ENCODE measurements around the gene WRNIP1.

Gene WRNIP1

DNA sequence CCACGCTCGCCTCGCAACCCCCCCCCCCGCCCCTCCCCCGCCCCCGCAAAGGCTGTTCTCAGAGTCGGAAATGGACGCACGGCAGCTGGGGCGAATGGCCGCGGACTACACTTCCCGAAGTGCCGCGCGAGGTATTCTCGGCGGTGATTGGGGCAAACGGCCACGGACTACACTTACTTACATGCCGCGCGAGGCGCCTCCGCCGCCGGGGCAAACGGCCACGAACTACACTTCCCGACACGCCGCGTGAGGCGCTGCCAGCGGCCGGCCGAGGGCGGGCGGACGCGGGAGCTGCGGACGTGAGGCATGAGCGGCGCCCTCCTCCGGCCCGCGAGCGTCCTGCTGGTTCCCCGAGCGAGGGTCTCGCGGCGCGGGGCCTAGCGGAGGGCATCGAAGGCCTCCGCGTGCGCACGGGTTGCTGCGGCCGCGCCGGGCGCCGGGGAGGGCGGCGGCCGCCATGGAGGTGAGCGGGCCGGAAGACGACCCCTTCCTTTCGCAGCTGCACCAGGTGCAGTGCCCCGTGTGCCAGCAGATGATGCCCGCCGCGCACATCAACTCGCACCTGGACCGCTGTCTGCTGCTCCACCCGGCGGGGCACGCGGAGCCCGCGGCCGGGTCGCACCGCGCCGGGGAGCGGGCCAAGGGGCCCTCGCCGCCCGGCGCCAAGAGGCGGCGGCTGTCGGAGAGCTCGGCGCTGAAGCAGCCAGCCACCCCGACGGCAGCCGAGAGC lies at the start of gene WRNIP1:
TSS of gene WRNIP1 (plus strand) at position 228 of the 730 bp plus-strand sequence. CDS start at position 458, 230 bp downstream.
- DNase-seq (ENCODE audit: low read depth) = peak; percentile 89

DNA sequence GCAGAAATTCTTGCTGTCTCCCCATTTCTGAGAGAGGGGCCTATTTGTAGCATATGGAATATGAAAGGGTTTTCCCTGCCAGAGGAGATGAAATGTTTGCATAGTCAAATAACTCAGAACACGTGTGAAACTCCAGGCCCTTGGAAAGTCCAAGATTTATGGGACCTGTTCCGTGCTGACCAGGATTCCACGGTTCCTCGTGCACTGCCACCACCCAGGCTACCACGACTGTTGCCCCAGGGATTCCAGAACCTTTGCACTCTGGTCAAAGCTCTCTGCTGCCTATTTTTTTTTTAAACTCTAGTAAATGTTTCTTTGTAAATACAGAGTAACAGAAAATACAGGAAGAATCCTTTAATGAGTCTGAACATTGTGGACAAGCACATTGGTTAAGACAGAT lies 49.5 kb upstream of the WRNIP1 start:
- DNase-seq (ENCODE audit: low read depth) = no peak

DNA sequence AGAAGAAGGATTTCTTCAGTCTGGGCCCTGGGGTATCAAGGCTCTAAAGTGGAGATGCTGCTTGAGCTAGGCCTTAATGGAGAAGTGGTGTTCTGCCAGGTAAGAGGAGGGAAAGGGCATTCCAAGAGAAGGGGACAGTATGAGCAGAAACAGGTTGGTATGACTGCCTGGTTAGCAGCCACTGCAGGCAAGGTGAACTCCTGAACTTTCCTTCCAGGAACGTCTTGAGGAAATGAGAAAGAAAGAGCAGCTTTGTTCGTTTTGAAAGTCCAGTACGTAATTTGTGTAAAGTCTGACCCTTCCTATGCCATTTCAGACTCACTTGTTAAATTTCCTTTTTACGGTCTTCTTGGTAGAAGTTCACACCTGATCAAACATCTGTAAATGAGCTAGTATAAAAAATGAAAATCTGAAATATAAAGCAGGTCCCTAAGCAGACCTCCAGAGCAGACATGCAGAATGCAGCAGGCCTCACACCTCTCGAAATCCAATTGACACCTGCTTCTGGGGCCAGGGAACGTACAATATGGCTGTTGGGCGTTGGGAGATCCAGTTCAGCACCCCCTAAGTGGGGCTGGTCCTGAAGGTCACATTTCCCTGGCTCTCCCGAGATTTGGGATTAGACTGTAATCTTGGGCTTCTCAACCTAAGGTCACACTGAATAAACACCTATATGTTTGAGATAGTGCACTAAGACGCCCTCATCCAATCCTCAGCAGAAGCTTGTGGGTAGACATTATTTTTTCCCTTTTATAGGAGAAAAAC lies 48.1 kb upstream of the WRNIP1 start:
- DNase-seq (ENCODE audit: low read depth) = no peak

DNA sequence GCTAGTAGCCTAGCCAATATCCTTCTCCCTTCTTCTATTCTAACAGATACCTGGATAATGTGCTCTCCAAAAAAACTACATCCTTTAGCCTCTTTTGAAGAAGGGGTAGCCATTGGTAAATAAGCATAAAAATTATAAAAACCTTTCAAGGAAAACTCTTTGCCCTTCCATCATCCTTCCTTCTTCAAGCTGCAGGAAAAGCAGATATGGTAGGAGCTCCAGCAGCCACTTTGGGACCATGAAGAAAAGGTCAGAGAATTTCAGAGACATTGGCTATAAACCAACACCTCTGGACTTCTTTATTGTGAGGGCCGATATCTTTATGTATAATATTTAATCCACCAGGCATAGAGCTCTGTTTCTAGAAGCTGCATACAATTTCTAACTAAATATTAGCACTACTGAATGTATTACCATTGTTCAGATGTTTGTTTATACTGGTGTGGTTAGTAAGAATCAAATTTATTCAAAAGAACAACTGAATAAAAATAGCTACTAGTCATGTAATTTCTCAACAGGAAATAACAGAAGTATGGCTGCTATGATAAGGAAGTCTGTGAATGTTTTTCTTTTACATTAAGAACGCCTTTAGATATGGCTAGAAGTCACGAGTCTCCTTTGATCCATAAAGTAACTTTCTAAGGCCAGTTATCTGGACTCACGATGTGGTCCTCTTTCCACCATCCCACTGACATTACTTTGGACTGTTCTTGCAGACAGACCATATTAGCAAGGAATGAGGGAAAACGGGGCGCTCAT lies 46.7 kb upstream of the WRNIP1 start:
- no peak for DNase-seq (ENCODE audit: low read depth)

DNA sequence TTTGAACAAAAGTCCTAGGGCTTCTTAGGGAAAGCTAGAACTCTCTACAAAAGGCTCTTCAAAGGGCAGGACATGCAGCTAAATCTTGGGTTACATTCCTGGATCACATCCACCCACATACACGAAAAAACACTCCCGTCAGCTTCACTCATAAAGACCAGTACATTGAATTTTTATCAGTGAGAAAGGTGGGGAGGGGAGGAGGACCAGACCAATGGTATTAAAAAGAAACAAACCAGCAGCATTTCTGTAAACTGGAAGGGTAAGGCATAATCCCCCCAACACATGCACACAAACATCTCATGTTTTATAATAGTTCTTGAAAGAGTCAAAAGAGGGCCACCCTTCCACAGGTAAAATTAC lies 46.1 kb upstream of the WRNIP1 start:
- DNase-seq (ENCODE audit: low read depth) = no peak

DNA sequence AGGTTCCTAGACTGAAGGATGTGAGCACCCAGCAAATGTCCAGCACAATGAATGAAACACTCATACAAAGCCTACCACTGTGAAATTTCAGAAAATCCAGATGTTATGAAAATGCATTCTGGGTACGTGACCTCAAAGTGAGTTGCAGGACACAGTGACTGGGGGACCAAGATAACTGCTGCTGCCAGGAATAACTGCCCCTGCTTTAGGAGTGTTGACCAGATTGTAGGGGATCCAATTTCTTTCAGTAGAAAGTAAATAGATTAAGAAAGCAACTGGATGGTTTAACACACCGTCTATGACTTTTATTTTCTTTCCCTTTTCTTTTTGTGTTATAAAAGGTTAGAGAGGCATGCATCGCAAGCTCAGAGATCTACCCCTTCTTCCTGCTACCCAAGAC lies 44.0 kb upstream of the WRNIP1 start:
- DNase-seq (ENCODE audit: low read depth) = no peak

DNA sequence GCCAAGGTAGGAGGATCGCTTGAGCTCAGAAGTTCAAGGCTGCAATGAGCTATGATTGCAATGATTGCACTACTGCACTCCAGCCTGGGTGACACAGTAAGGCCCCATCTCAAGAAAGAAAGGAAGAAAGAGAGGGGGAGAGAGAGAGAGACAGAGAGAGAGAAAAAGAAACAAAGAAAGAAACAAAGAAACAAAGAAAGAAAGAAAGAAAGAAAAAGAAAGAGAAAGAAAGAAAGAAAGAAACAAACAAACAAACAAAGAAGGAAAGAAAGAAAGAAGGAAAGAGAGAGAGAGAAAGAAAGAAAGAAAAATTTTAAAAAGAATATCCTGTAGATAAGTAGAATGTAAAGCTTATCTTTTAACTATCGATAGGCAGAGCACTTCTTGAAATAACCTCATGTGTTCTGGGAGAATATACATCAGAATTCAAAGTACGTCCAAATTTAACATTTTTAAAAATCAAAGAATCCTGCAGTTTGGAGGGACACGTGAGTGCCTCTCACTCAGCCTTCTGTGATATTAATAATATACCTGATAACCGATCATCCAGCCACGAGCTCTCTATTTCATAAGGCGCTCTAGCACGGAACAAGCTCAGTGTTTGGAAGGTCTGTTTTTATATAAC lies 39.7 kb upstream of the WRNIP1 start:
- DNase-seq (ENCODE audit: low read depth) = no peak

DNA sequence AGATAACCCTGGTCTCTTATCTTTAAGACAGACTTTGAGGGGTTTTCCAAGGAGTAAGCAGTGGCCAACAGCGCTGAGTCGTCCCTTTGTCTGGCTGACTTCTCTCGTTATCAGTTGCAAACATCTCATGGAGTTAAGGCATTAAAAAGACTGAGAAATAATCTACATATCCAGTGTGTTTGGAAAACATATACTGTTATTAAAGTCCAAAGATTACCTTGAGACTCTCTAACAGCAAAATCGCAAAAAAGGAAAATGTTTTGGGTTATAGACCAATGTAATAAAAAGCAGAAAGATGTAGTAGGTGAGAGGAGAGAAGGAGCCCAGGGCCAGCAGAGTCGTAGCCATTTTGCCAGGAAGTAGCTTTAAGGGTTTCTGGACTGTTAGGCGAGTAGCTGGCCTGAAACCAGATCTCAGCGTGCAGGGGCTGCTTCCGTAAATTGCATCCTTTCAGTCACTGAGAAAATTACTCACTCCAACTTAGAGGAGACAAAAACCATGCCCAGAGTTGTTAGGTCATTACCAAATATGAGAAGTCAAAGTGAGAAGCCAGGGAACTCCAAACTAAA lies 39.1 kb upstream of the WRNIP1 start:
- DNase-seq (ENCODE audit: low read depth) = no peak

DNA sequence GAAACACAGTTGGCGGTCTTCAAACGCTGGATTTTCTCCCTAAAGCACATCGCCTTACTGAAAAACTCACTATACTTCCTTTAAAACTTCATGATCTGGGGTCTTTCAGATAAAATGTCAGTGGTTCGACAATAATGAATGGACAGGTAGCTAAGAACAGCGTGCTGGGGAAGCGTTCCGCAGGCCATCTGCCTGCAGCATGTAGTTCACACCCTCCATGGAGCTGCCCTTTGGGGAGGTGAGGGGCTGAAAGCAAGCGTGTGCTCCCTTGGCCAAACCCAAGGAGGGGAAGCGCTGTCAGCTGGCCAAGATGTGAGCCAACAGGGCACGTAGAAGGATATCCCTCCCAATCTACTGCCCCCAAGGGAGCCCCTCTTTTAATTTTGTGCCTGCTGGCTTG lies 35.3 kb upstream of the WRNIP1 start:
- DNase-seq (ENCODE audit: low read depth) = no peak

DNA sequence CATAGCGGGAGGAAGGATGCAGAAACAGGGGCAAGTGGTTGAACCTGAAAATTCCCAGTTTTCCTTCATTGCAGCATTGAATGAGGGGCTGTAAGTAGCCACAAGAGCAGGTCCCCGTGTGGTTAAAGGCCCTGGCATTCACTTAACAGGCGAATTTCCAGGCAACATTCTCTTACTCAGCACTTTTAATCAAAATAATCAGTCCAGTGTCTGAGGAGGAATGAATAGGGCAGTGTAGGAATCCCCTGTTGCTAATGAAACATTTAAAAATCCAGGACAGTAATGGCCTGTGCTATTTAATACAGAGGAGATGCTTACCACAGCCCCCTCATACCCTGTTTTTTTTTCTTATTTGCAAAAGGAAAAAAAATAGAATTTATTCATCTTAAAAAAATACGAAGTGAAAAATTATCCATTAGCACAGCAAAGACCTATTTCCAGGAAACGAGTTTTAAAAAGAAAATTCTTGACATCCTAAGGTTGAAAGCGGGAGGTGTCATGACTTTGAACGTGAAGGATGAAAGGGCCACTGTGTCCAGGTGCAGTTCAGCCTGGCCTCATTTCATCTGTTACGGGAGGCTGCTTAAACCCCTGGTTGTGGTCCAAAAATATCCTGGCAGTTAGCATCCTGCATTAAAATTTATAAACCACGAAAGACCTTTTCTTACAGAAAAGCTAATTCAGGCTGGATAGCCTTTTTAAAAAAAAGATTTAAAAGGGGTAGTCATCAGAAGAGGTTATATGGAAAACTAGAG lies 34.7 kb upstream of the WRNIP1 start:
- no peak for DNase-seq (ENCODE audit: low read depth)

DNA sequence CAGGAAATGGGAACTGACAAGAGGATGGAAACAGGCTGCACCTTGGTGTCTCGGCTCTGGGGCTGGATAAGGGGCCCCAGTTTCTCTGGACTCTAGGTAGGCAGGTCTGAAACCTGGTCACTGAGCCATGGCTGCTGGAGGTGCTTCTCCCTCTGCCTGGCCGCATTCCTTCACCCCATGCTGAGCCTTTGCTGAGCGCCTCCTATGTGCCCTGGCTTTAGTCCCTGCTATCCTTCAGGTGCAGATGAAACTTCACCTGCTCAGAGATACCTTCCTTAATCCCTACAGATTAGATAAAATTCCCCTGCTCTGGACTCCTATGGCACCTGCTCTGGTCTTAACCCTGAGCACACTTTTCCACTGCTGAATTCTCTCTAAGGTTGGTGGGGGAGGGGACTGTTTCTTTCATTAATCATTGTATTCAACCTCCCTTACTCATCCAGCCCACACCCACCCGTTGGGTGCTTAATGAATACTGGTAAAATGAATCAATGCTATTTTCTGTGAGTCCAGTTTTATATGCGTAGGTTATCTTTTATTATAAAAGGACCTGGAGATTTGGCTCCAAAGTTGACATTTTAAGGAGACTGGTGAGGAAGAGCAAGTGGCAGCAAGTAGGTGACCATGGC lies 33.8 kb upstream of the WRNIP1 start:
- no peak for DNase-seq (ENCODE audit: low read depth)

DNA sequence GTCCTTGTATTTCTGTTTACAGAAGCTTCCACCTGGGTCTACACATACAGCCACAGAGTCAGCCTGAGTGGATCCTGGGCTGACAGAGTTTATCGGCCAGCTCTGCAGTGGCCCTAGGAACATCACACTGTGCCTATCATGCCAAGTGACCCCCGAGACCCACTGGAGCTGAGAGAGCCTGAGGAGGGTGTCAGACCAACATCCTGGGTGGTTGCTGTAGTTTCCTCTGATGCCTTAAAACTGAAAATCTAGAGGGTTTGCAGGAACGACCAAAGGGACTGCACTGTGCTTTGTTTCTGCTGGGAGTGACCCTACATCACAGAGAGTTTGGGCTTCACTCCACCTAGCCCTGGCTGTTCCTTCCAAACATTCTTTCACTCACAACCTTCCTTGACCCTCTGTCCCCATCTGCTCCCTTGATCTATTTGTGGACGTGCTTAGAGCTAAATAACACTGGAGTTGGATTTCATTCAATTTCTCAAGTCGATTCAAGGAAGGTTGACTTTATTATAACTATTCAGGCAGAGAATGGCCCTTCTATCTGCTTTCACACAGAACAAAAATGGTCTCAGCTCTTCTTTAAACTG lies 32.6 kb upstream of the WRNIP1 start:
- DNase-seq (ENCODE audit: low read depth) = no peak

DNA sequence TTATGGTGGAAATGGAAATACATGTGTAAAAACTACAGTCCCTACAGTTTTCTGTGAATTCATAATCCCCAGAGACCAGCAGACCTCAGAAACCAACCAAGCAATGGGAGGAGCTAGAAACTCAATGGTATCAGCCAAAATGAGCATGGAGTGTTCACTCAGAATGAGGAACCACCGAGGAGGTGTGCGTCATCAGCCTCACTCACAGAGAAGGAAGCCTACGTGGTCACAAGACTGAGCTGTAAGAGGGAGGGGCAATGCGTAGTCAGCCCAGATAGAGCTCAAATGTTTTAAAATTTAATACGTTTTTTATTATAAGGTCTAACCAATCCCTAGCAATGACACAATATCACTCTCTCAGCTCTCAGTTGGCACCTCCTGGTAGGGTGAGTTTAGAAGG lies 31.9 kb upstream of the WRNIP1 start:
- DNase-seq (ENCODE audit: low read depth) = no peak

DNA sequence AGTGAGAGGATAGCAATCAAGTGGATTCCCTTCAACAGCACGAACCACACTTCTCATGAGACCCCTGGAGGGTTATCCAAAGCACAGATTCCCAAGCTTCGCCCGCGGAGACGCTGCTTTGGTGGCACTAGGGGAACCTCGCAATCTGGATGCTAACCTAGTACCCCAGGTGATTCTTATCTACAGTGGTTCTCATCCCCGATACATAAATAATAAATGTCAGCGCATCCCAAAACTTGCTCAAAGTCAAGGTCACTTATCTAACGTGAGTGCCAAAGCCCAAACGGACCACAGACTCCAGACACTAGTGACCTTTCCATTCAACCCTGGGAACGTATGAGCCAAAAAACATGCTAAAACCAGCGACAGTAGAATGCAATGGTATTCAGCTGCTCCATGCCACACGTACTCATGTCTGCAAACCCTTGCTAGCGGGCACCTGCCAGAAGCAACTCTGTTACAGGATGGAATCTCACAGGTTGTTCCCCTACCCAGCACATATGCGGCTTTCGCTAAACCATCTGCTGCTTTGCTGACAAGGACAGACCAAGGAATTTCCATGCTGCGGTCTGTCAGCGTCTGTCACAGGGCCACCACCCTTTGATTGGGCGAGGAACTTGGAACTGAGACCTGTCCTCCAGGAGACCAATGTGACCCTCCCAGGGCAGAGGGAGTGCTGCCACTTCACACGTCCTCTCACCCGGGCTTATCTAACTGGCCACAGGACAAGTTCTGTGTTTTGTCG lies 31.3 kb upstream of the WRNIP1 start:
- DNase-seq (ENCODE audit: low read depth) = no peak

DNA sequence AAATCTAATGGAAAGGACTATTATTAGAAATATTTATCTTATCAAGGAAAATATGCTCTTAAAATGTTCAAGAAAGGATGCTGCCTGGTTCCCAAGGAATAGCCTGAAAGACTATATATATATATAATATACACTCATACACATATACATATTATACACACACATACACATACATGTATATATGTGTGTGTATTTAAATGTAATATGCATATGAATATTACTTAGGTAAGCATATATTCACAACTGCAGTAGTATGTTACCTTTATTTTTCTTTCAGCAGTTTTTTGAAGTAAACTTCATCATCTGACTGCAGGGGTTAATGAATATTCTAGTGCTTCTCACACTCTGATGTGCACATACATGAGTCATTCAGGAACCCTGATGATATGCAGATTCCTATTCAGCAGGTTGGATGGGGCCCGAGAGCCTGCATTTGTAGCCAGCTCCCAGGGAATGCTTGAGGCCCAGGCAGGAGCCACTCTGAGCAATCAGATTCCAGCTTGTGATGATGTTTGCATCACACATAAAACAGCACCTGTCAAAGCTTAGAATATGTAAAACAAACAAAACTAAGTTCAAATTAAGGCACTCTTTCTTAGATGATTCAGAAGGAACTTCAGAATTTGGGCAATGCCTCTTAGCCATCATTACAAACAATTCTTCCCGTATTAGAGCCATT lies 30.6 kb upstream of the WRNIP1 start:
- no peak for DNase-seq (ENCODE audit: low read depth)

DNA sequence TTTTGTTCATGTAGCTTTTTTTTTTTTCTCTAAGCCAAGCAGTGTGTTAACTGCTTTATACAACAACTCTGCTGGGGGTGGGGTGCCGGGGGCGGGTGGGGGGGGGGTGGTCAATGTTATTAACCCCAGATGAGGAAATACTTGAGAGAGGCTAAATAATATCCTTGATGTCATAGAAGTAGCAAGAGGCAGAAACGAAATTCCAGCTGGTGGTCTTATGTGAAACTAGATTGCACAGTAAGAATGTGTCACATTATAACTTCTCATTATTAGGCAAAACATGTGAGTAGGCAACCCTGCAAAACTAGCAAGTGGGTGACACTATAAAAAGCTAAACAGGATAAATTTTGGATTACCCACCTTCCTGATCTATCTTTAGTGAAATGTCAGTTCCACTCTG lies 27.3 kb upstream of the WRNIP1 start:
- DNase-seq (ENCODE audit: low read depth) = no peak

DNA sequence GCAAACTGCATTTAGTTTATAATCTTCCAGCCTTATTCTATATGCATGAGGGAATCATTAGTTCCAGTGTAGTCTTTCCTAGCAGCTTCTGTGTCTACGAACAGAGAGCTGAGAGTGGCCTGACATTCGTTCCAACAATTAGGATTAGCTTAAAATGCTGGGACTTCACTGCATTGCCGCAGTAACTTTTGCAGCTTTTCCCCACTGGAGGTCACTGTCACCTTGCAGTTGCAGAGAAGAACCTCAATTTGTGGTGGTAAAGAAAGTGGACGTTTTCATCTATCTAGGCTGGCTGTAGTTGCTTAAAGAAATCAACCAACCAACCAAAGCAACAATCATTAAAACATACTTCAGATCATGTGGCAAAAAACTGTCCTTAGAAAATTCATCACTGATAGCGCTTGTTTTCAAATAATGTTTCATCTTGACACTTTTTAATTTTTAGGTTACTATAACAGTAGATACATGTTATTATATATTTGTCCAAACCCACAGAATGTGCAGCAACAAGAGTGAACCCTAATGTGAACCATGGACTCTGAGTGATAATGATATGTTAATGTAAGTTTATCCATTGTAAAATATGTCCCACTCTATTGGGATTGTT lies 26.7 kb upstream of the WRNIP1 start:
- peak; percentile 25 for DNase-seq (ENCODE audit: low read depth)

DNA sequence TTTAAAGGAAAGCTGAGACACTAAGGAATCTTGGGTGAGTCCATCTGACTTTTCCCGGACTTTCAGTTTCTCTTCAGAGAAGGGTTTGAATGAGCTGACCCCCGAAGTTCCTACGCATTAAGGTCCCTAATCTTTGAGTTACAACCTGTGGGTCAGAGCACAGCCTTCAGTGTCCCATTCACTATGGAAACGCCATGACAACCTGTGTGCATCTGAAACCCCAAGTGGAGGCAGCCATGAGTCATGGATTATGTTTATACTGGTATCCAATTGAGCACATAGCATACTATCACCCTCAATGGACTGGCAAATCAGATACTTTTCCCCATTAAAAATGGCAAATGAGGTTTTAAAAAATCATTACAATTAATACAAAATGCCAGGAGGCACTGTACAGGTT lies 25.9 kb upstream of the WRNIP1 start:
- no peak for DNase-seq (ENCODE audit: low read depth)

DNA sequence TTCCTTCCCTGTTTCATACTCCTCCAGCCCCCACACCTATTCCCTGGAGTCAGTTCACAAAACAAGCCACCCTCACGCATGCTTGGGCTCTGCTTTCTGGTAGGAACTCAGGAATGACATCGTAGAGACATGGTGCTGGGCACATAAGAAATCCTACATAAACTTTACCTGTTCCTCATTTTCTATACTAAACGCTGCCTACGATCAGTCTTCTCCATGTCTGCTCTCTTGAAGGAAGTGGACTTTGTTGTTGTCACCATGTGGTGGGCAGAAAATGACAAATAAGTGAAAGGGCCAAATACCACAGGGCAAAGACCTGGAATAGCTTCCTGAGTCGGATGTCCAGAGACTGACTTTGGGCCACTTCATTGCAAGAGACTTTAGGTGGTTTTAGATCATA lies 24.6 kb upstream of the WRNIP1 start:
- no peak for DNase-seq (ENCODE audit: low read depth)

Measured in stimulated activated CD8-positive, alpha-beta memory T cell treated with anti-CD3 and anti-CD28 coated beads, Interleukin-15, amount 100 ng/mL, for 1 hour (primary cell).